HEK293 (cell line): ENCODE data around the gene CENPS.

Experiments
- CTCF ChIP-seq: fragments of 450-650 bp; formaldehyde crosslinking; IDR thresholded peaks from 2 replicates; pipeline ENCODE4 v1.5.1; 2016; ENCODE audit warnings: missing biosample characterization, missing genetic modification characterization
- REST ChIP-seq: fragments of 450-650 bp; formaldehyde crosslinking; IDR thresholded peaks from 2 replicates; pipeline ENCODE4 v1.5.1; 2016; ENCODE audit warnings: missing biosample characterization, missing genetic modification characterization
- TSHZ1 ChIP-seq: fragments of 450-650 bp; formaldehyde crosslinking; IDR thresholded peaks from 2 replicates; pipeline ENCODE4 v1.5.1; 2016; ENCODE audit warnings: missing biosample characterization, missing genetic modification characterization, borderline replicate concordance
- ZBTB1 ChIP-seq: fragments of 450-650 bp; formaldehyde crosslinking; IDR thresholded peaks from 2 replicates; pipeline ENCODE4 v1.5.1; 2016; ENCODE audit warnings: missing biosample characterization, missing genetic modification characterization
- ZNF132 ChIP-seq: fragments of 450-650 bp; formaldehyde crosslinking; IDR thresholded peaks from 2 replicates; pipeline ENCODE4 v1.5.1; 2017; ENCODE audit warnings: missing biosample characterization, missing genetic modification characterization, borderline replicate concordance
- ZNF138 ChIP-seq: fragments of 450-650 bp; formaldehyde crosslinking; IDR thresholded peaks from 2 replicates; pipeline ENCODE4 v1.5.1; 2016; ENCODE audit warnings: missing biosample characterization, missing genetic modification characterization, borderline replicate concordance
- ZNF24 ChIP-seq: fragments of 450-650 bp; formaldehyde crosslinking; IDR thresholded peaks from 2 replicates; pipeline ENCODE4 v1.5.1; 2016; ENCODE audit warnings: missing biosample characterization, missing genetic modification characterization
- ZNF248 ChIP-seq: fragments of 450-650 bp; formaldehyde crosslinking; IDR thresholded peaks from 2 replicates; pipeline ENCODE4 v1.5.1; 2017; ENCODE audit warnings: missing biosample characterization, missing genetic modification characterization
- ZNF404 ChIP-seq: fragments of 450-650 bp; formaldehyde crosslinking; IDR thresholded peaks from 2 replicates; pipeline ENCODE4 v1.5.1; 2017; ENCODE audit warnings: missing biosample characterization, missing genetic modification characterization
- ZNF660 ChIP-seq: fragments of 450-650 bp; IDR thresholded peaks from 2 replicates; pipeline ENCODE4 v1.5.1; 2018; ENCODE audit warnings: missing biosample characterization, mild to moderate bottlenecking, missing genetic modification characterization

GRCh38 chr1:10471411-10472219 is 41.4 kb downstream of the CENPS start:
- no peak for TF ChIP-seq REST (tag by site-specific recombination)
- no peak for TF ChIP-seq ZNF660
- no peak for TF ChIP-seq CTCF (tag by site-specific recombination)
- no peak for TF ChIP-seq ZNF404 (tag by site-specific recombination)
- TF ChIP-seq TSHZ1, result no peak
- no peak for TF ChIP-seq ZNF24 (tag by site-specific recombination)
- no peak for TF ChIP-seq ZNF138 (tag by site-specific recombination)
- no peak for TF ChIP-seq ZBTB1 (tag by site-specific recombination)
- TF ChIP-seq ZNF132 (tag by site-specific recombination), result no peak
- TF ChIP-seq ZNF248 (tag by site-specific recombination), result no peak
